ENCODE data around the gene POP7.

POP7 gene

DNA sequence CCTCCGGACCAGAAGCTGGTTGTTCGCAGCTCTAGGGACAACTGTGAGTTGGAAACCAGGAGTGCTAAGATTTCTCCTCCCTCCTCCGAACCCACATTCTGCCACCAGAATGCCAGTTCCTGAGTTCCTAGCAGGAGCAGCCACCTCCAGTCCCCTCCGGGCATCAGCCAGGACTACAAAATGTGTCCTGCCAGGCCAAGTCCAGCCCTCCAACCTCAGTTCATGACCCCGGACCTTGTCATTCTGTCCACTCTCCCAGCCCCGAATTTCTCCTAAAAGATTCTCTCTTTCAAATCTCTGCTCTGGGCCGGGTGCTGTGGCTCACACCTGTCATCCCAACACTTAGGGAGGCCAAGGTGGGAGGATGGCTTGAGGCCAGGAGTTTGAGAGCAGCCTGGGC, 29.8 kb downstream of the POP7 start:
- DNase-seq (ENCODE audit: extremely low spot score), result no peak
- CTCF ChIA-PET, result interaction anchor here (0.8 kb wide), 1 partner anchor 92 kb away, joined by 3 read pairs; the partner anchor contains the start of gene EPHB4
- TF ChIP-seq FOXA1 (IDR thresholded peaks at IDR 0.05) (no peak), SUZ12 (IDR thresholded peaks at IDR 0.05) (no peak), TARDBP (IDR thresholded peaks at IDR 0.05) (no peak), FOXK2 (IDR thresholded peaks at IDR 0.05) (no peak), LEF1 (IDR thresholded peaks at IDR 0.05; ENCODE audit: borderline replicate concordance) (no peak), PKNOX1 (IDR thresholded peaks at IDR 0.05) (no peak), HDGF (IDR thresholded peaks at IDR 0.05; ENCODE audit: borderline replicate concordance) (no peak), SP1 (IDR thresholded peaks at IDR 0.05) (no peak), CTBP1 (IDR thresholded peaks at IDR 0.05; ENCODE audit: borderline replicate concordance) (no peak), ELF4 (IDR thresholded peaks at IDR 0.05) (no peak), ZNF384 (IDR thresholded peaks at IDR 0.05) (no peak), ARNT (IDR thresholded peaks at IDR 0.05) (no peak), BHLHE40 (IDR thresholded peaks at IDR 0.05; ENCODE audit: borderline replicate concordance) (no peak), NFRKB (IDR thresholded peaks at IDR 0.05) (no peak), L3MBTL2 (conservative IDR thresholded peaks at IDR 0.05) (no peak)
- POLR2A ChIA-PET, result no interaction called here

DNA sequence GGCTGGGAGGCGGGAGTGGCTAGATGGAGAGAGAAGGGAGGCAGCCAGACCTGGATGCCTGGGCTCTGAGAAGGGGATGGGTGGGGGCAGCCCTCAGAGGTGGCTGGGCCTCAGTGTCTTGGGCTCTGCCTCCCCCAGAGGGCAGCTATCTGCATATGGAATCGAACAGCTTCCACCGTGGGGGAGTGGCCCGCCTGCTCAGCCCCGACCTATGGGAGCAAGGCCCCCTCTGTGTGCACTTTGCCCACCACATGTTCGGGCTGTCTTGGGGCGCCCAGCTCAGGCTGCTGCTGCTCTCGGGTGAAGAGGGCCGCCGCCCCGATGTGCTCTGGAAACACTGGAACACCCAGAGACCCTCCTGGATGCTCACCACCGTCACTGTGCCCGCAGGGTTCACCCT, 30.8 kb downstream of the POP7 start:
- no peak for DNase-seq (ENCODE audit: extremely low spot score)
- ChIA-PET CTCF (no interaction called here), POLR2A (no interaction called here)
- TF ChIP-seq TARDBP (IDR thresholded peaks at IDR 0.05) (no peak), CTBP1 (IDR thresholded peaks at IDR 0.05; ENCODE audit: borderline replicate concordance) (no peak)

DNA sequence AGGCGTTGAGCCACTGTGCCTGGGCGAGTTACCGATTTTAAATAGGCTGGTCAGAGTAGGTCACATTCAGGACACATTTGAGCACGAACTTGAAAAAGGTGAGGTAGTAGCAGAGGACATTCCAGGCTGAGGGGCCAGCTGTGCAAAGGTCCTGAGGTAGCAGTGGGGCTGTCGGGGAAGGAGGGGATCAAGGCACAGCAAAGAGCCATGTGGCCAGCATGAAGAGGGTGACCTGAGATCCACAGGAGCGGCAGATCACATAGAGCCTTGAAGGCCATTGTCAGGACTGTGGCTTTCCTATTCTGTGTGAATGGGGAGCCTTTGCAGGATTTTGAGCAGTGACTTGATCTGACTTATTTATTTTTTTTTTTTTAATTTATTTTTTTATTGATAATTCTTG, 34.0 kb downstream of the POP7 start:
- ChIA-PET CTCF (no interaction called here), POLR2A (no interaction called here)
- DNase-seq (ENCODE audit: extremely low spot score), result no peak
- TF ChIP-seq HDGF (IDR thresholded peaks at IDR 0.05; ENCODE audit: borderline replicate concordance), result no peak
- no peak for TF ChIP-seq SUZ12 (IDR thresholded peaks at IDR 0.05)
- TF ChIP-seq FOXM1 (IDR thresholded peaks at IDR 0.05; ENCODE audit: borderline replicate concordance), result no peak
- no peak for TF ChIP-seq SP1 (IDR thresholded peaks at IDR 0.05)
- TF ChIP-seq CTBP1 (IDR thresholded peaks at IDR 0.05; ENCODE audit: borderline replicate concordance), result no peak
- no peak for TF ChIP-seq ARNT (IDR thresholded peaks at IDR 0.05)
- no peak for TF ChIP-seq LEF1 (IDR thresholded peaks at IDR 0.05; ENCODE audit: borderline replicate concordance)

- DNase-seq (ENCODE audit: extremely low spot score), result no peak
- TF ChIP-seq BHLHE40 (IDR thresholded peaks at IDR 0.05; ENCODE audit: borderline replicate concordance) (no peak), PKNOX1 (IDR thresholded peaks at IDR 0.05) (no peak), ARNT (IDR thresholded peaks at IDR 0.05) (no peak), NFRKB (IDR thresholded peaks at IDR 0.05) (no peak), FOXM1 (IDR thresholded peaks at IDR 0.05; ENCODE audit: borderline replicate concordance) (no peak), ELF4 (IDR thresholded peaks at IDR 0.05) (no peak), SP1 (IDR thresholded peaks at IDR 0.05) (no peak), FOXK2 (IDR thresholded peaks at IDR 0.05) (no peak), CTBP1 (IDR thresholded peaks at IDR 0.05; ENCODE audit: borderline replicate concordance) (no peak), SUZ12 (IDR thresholded peaks at IDR 0.05) (no peak), LEF1 (IDR thresholded peaks at IDR 0.05; ENCODE audit: borderline replicate concordance) (no peak), FOXA1 (IDR thresholded peaks at IDR 0.05) (no peak), HDGF (IDR thresholded peaks at IDR 0.05; ENCODE audit: borderline replicate concordance) (no peak)
- ChIA-PET POLR2A (no interaction called here), CTCF (no interaction called here)
These were observed 38.7 kb downstream of the POP7 start for GRCh38 chr7:100744605-100745004.

DNA sequence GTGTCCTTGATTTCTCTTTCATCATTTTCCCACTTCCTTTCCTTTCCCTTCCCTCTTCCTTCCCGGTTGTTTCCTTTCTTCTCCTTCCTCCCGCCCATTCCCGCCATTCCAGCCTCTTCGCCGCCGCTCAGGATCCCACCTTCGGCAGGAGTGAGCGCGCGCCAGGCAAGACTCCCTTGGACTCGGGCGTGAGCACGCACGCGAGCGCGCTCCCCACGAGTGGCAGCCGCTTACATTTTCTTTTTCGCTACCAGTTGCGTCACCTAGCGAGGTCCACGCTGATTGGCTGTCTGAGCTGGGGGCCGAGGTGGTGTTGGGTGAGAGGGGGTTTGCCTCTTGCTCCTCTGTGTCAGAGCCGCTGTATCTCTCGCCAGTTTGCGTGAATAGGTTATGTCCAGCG, 39.3 kb downstream of the POP7 start:
- DNase-seq (ENCODE audit: extremely low spot score), result no peak
- POLR2A ChIA-PET, result no interaction called here
- TF ChIP-seq BHLHE40 (IDR thresholded peaks at IDR 0.05; ENCODE audit: borderline replicate concordance) (no peak), HDGF (IDR thresholded peaks at IDR 0.05; ENCODE audit: borderline replicate concordance) (no peak), ARNT (IDR thresholded peaks at IDR 0.05) (no peak), ZNF384 (IDR thresholded peaks at IDR 0.05) (no peak), FOXA1 (IDR thresholded peaks at IDR 0.05) (no peak), SP1 (IDR thresholded peaks at IDR 0.05) (no peak), ELF4 (IDR thresholded peaks at IDR 0.05) (no peak), LEF1 (IDR thresholded peaks at IDR 0.05; ENCODE audit: borderline replicate concordance) (no peak), SUZ12 (IDR thresholded peaks at IDR 0.05) (no peak), TARDBP (IDR thresholded peaks at IDR 0.05) (no peak), PKNOX1 (IDR thresholded peaks at IDR 0.05) (no peak), CTBP1 (IDR thresholded peaks at IDR 0.05; ENCODE audit: borderline replicate concordance) (no peak), FOXM1 (IDR thresholded peaks at IDR 0.05; ENCODE audit: borderline replicate concordance) (no peak), NFRKB (IDR thresholded peaks at IDR 0.05) (no peak), FOXK2 (IDR thresholded peaks at IDR 0.05) (no peak), L3MBTL2 (conservative IDR thresholded peaks at IDR 0.05) (no peak)
- CTCF ChIA-PET, result no interaction called here

DNA sequence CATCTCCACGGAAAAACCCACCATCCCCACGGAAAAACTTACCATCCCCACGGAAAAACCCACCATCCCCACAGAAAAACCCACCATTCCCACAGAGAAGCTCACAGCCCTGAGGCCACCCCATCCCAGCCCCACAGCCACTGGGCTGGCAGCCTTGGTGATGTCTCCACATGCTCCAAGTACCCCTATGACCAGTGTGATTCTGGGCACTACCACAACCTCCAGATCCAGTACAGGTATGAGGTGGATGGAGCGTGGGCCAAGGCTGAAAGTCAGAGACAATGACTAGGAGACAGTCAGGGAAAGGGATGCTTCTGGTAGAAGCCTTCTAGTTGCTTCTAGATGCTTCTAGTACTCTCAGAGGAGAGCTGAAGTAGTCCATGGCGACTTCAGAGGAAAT, 47.1 kb downstream of the POP7 start:
- POLR2A ChIA-PET, result no interaction called here
- CTCF ChIA-PET, result no interaction called here
- no peak for DNase-seq (ENCODE audit: extremely low spot score)

More for the DNA sequence above, 47.1 kb downstream of the POP7 start:
- no peak for TF ChIP-seq CTBP1 (IDR thresholded peaks at IDR 0.05; ENCODE audit: borderline replicate concordance)
- TF ChIP-seq ARNT (IDR thresholded peaks at IDR 0.05), result no peak
- no peak for TF ChIP-seq ZNF384 (IDR thresholded peaks at IDR 0.05)
- TF ChIP-seq NFRKB (IDR thresholded peaks at IDR 0.05), result no peak
- no peak for TF ChIP-seq PKNOX1 (IDR thresholded peaks at IDR 0.05)
- TF ChIP-seq FOXA1 (IDR thresholded peaks at IDR 0.05), result no peak
- no peak for TF ChIP-seq FOXK2 (IDR thresholded peaks at IDR 0.05)
- TF ChIP-seq SP1 (IDR thresholded peaks at IDR 0.05), result no peak
- no peak for TF ChIP-seq FOXM1 (IDR thresholded peaks at IDR 0.05; ENCODE audit: borderline replicate concordance)
- TF ChIP-seq BHLHE40 (IDR thresholded peaks at IDR 0.05; ENCODE audit: borderline replicate concordance), result no peak
- TF ChIP-seq L3MBTL2 (conservative IDR thresholded peaks at IDR 0.05), result no peak
- TF ChIP-seq LEF1 (IDR thresholded peaks at IDR 0.05; ENCODE audit: borderline replicate concordance), result no peak
- no peak for TF ChIP-seq ELF4 (IDR thresholded peaks at IDR 0.05)
- no peak for TF ChIP-seq SUZ12 (IDR thresholded peaks at IDR 0.05)
- TF ChIP-seq HDGF (IDR thresholded peaks at IDR 0.05; ENCODE audit: borderline replicate concordance), result no peak
- no peak for TF ChIP-seq TARDBP (IDR thresholded peaks at IDR 0.05)
